RPMI7951 (cell line): ENCODE results near the gene SMARCAL1. TPM values are rescaled to one million over a fixed set of nuclear protein-coding genes. Genes with fewer than 3 reads are reported as not detected.
"Not testable (repeated sequence)": the region's sequence is repeated elsewhere in the genome, so short reads cannot be mapped to it uniquely, and the experiment has no call there.

ENCODE experiments used
- DNase-seq: peaks from one replicate; pipeline ENCODE4 v3.0.0-alpha.2; 2012; ENCODE audit warnings: low read depth
- total RNA-seq: library from RNA; depleted of rRNA; stranded (reverse); fragments of >200 nt; shearing (Covaris generic); gene quantifications from 2 replicates; pipeline ENCODE4 v1.2.3, GENCODE V29; 2014; rRNA removed

SMARCAL1 gene
- total RNA-seq, result 9.3 and 9.8 TPM in 2 replicates

- DNase-seq, result peak; percentile 97
Observed at GRCh38 chr2:216412022-216412999, at the start of gene SMARCAL1. TSS of gene SMARCAL1 (plus strand) at chr2:216412484. CDS start at chr2:216414705, 2,221 bp downstream.

GRCh38 chr2:216362730-216363129, 49.6 kb upstream of the SMARCAL1 start:
- DNase-seq, result peak; percentile 78

DNA sequence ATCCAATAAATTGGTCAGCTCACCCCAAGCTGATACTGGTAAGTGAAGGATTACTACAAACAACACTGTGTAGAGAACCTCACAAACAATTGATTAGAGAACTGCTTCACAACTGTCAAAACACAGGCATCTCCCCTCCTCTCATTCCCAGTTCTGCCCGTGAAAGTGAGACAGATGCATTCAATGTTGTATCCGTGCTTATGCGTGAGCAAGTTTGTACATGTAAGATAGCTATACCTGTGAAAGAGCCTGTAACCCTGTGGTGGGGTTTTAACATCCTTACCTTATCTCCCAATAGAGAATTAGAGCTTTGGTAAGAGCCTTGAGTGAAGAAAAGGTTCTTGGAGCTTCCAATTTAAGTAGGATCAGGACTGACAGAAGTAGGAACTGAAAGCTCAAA, 49.1 kb upstream of the SMARCAL1 start:
- no peak for DNase-seq

DNA sequence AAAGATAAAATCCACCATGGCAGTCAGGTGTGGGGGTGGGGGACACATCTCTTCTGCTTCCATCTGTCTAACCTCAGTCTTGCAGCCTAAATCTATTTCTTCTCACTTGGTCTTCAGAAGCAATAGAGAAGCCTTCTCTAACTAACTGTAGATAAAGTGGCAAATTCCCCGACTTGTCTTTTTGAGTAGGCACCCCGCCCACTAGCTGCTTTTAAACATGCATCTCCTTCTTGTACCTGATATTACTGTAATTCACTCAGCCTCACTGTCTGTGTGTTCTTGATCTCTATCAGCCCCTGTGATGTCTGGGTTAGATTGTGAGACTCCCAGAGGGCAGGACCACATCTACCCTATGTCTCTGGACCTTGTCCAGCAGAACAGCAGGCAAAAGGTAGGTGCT, 46.8 kb upstream of the SMARCAL1 start:
- DNase-seq, result no peak

- DNase-seq, result no peak
Observed at GRCh38 chr2:216366777-216367471, 45.4 kb upstream of the SMARCAL1 start.

- no peak for DNase-seq
Observed at GRCh38 chr2:216369821-216370220, 42.5 kb upstream of the SMARCAL1 start.

- DNase-seq, result no peak
Observed at GRCh38 chr2:216370961-216371712, 41.1 kb upstream of the SMARCAL1 start.

DNA sequence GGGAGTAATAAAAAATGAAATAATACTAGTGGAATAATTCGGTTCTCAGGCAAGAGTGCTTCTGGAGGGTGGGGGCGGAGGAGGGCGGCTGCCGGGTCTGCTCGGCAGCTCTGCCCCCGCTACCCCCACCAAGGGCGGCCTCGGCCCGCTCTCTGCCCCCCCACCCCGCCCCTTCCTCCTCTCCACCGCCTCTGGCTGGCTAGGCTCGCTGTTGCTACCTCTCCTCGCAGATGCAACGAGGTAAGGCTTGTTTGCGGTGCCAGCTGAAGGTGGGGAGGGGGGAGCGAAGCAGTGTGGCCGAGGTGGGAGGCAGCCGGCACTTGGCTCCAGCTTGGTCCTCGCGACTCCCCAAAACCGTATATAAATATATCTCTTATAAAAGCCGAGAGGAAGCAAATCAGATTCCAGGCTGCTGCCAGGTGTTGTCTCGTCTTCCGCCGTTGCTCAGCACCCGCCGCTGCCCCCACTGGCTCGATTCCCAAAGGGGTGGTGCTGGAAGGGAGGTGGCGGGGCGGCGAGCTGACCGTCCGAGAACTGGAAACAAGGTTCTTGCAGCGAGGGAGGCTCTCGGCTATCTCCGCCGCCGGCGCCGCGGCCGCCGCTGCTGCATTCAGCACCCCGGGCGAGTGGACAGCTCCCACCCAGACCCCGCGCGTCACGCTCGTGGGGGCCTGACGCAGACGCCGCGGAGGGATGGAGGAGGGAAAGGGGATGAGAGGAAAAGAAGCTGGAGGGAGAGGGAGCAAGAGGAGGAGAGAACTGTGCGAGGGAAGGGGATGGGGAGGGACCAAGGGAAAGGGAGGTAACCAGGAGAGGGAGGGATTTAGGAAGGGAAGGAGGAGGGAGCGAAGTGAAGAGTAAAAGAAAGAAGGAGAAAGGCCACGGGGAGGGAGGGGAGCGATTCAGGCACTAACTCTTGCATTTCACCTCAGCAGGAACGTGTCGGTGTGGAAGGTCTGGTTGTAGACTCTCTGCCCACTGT, 40.3 kb upstream of the SMARCAL1 start, which contains the start of gene MARCHF4:
Gene MARCHF4 (minus strand): TSS at position 763 of the 982 bp plus-strand sequence. CDS start 2,223 bp downstream, outside the sequence.
- peak; percentile 81 for DNase-seq

GRCh38 chr2:216372761-216373291, 39.5 kb upstream of the SMARCAL1 start:
- peak; percentile 69 for DNase-seq

GRCh38 chr2:216373896-216374295, 38.4 kb upstream of the SMARCAL1 start:
- no peak for DNase-seq

DNA sequence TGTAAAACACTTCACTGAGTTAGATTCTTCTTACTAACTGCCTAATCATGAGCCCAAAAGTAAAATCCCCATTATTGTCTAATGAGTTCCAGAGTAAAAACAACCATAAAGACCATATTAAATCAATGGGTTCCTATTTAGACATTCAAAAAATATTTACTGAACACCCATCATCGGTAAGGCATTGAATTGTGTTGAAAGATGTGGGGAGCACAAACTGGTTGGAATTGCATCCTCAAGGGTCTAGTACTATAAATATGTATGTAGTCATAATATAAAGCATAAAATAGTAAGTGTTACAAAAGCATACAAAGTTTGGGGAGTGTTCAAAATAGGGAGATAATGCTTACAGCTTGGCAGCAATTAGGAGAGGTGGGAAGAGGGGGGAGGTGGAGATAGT, 37.0 kb upstream of the SMARCAL1 start:
- DNase-seq, result no peak

GRCh38 chr2:216379977-216380376, 32.3 kb upstream of the SMARCAL1 start:
- no peak for DNase-seq

DNA sequence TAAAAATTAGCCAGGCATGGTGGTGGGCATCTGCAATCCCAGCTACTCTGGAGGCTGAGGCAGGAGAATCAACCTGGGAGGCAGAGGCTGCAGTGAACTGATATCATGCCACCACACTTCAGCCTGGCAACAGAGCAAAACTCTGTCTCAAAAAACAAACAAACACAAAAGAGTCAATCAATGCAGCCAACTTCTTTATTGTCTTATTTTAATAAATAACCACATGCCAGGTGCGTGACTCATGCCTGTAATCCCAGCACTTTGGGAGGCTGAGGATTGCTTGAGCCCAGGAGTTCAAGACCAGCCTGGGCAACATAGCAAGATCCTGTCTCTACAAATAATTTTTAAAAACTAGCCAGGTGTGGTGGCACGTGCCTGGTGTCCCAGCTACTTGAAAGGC, 27.9 kb upstream of the SMARCAL1 start:
- not testable (repeated sequence) for DNase-seq

GRCh38 chr2:216385478-216385877, 26.8 kb upstream of the SMARCAL1 start:
- DNase-seq, result no peak

DNA sequence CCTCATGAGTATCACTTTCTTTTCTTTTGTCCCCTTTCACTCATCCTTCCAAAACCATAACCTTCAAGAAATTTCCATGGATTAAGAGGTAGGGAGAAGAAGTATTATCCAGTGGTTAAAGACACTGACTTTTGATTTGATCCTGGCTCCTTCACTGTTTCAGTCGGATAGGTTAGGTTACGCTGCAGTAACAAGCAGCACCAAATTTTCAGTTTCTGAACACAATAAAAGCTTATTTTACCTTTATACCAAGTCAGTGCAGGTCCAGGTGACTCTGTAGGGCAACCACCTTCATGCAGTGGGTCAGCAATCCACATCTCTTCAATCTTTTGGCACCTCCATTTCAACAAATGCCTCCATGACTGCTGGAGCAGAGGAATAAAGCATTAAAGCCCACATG, 25.0 kb upstream of the SMARCAL1 start:
- DNase-seq, result no peak

- no peak for DNase-seq
Observed at GRCh38 chr2:216388046-216388884, 24.0 kb upstream of the SMARCAL1 start.

- DNase-seq, result no peak
Observed at GRCh38 chr2:216389570-216389969, 22.7 kb upstream of the SMARCAL1 start.

GRCh38 chr2:216391401-216391800, 20.9 kb upstream of the SMARCAL1 start:
- peak; percentile 73 for DNase-seq

GRCh38 chr2:216392018-216392562, 20.2 kb upstream of the SMARCAL1 start:
- DNase-seq, result no peak
